BE2C (cell line): ENCODE measurements around the gene CAMK1D.

Experiments
- DNase-seq: peaks from one replicate; pipeline ENCODE4 v3.0.0-alpha.2; 2020
- H3K27me3 ChIP-seq: fragments of 250-450 bp; sonication (Bioruptor Pico); 2 replicates; pipeline ENCODE4 v1.5.1; 2020; ENCODE audit warnings: mild to moderate bottlenecking
- H3K36me3 ChIP-seq: fragments of 250-450 bp; sonication (Bioruptor Pico); 2 replicates; pipeline ENCODE4 v1.5.1; 2020; ENCODE audit warnings: mild to moderate bottlenecking
- H3K4me1 ChIP-seq: fragments of 250-450 bp; sonication (Bioruptor Pico); 2 replicates; pipeline ENCODE4 v1.5.1; 2020
- H3K4me3 ChIP-seq: 2 replicates; pipeline ENCODE4 v1.5.1; 2011; ENCODE audit warnings: low read depth, low read length
- H3K9me3 ChIP-seq: fragments of 250-450 bp; sonication (Bioruptor Pico); 2 replicates; pipeline ENCODE4 v1.5.1; 2020
- TF ChIP-seq, protein P1 (sequence below): IDR thresholded peaks from 2 replicates; pipeline ENCODE4 v1.5.1; 2012; ENCODE audit warnings: mild to moderate bottlenecking, low read depth, low read length

The CAMK1D gene

DNA sequence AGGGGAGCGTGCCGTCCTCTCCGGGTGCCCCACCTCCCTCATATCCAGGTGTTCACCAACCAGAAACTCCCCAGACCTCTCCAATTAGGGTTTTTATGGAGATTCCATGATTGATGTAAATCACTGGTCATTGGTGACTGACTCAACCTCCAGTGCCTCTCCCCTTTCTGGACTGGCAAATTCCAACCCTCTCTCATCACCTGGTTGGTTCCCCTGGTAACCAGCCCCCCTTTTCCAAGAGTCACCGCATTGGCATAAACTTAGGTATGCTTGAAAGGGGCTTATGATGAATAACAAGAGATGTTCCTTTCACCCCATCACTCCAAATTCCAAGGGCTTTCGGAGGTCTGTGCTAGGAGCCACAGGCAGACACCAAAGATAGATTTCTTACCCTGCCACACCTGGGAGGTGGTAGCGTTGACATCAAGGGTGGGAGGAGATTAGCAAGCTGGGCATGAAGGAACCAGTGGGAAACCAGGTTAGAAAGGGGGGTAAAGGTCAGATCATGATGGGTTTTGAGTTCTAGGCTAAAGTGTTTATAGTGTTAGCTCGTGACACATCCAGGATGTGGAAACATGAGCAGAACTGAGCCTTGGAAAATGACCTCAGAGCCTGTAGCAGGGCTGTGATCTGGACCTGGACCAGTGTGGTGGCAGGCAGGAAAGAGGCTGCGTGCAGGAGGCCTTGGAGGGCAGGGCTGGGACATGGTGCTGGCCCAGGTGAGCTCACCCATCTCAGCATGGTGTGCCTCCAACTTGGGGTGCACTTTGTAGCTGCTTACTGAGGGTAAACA, 45.1 kb downstream of the CAMK1D start:
- Histone ChIP-seq H3K36me3 (no peaks in the 10 kb centered on the region), H3K4me1 (no peaks in the 10 kb centered on the region), H3K4me3 (no peak overlapping the region), H3K9me3 (no peaks in the 10 kb centered on the region), H3K27me3 (no peaks in the 10 kb centered on the region)
- TF ChIP-seq, protein P1, sequence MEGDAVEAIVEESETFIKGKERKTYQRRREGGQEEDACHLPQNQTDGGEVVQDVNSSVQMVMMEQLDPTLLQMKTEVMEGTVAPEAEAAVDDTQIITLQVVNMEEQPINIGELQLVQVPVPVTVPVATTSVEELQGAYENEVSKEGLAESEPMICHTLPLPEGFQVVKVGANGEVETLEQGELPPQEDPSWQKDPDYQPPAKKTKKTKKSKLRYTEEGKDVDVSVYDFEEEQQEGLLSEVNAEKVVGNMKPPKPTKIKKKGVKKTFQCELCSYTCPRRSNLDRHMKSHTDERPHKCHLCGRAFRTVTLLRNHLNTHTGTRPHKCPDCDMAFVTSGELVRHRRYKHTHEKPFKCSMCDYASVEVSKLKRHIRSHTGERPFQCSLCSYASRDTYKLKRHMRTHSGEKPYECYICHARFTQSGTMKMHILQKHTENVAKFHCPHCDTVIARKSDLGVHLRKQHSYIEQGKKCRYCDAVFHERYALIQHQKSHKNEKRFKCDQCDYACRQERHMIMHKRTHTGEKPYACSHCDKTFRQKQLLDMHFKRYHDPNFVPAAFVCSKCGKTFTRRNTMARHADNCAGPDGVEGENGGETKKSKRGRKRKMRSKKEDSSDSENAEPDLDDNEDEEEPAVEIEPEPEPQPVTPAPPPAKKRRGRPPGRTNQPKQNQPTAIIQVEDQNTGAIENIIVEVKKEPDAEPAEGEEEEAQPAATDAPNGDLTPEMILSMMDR, result no peak
- no peak for DNase-seq

- Histone ChIP-seq H3K4me1 (no peaks in the 10 kb centered on the region), H3K4me3 (no peak overlapping the region), H3K27me3 (no peaks in the 10 kb centered on the region), H3K9me3 (no peaks in the 10 kb centered on the region), H3K36me3 (no peaks in the 10 kb centered on the region)
- TF ChIP-seq, protein P1, result no peak
- no peak for DNase-seq
Measured at GRCh38 chr10:12396093-12396492, 46.7 kb downstream of the CAMK1D start.

- Histone ChIP-seq H3K4me3 (no peak overlapping the region), H3K9me3 (no peaks in the 10 kb centered on the region), H3K27me3 (no peaks in the 10 kb centered on the region), H3K36me3 (no peaks in the 10 kb centered on the region), H3K4me1 (no peaks in the 10 kb centered on the region)
- no peak for DNase-seq
- TF ChIP-seq, protein P1, result no peak
Measured at GRCh38 chr10:12396567-12396966, 47.2 kb downstream of the CAMK1D start.

DNA sequence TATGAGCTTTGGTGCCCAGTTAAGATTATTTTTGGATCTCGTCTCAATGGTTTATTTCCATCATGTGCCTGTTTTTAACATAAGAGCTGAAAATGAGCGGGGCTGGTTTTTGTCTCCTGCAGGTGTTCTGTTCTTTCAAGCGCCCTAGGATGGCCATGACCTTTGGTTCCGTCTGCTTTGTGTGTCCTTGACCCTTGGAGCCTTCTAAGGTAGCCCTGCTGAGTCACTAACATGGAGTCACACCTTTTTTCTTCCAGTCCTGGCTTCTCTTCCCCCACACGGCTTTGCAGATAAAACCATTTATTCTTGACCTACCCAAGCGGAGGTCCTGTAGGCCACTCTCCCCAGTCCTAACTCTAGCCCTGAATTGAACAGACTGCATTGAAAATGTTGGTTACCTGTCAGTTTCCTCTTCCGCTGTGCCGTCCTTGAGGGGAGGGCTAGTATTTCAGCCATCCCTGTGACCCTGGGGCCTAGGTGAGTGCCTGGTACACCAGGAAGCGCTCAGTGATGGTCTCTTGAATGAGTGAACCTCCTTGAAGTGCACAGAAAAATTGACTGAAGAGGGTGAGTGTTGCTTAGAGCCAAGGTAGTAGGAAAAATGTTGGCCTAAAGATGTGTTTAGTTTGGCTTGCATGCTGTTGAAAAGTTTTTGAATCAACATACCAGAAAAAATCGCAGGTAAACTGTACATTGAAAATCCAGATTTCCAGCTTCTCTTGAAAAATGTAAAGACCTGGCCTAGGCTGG, 48.0 kb downstream of the CAMK1D start:
- no peaks in the 10 kb centered on the region for H3K9me3 ChIP-seq
- no peaks in the 10 kb centered on the region for H3K4me1 ChIP-seq
- H3K36me3 ChIP-seq, result no peaks in the 10 kb centered on the region
- TF ChIP-seq, protein P1, result no peak
- H3K27me3 ChIP-seq, result no peaks in the 10 kb centered on the region
- no peak for DNase-seq
- H3K4me3 ChIP-seq, result no peak overlapping the region

DNA sequence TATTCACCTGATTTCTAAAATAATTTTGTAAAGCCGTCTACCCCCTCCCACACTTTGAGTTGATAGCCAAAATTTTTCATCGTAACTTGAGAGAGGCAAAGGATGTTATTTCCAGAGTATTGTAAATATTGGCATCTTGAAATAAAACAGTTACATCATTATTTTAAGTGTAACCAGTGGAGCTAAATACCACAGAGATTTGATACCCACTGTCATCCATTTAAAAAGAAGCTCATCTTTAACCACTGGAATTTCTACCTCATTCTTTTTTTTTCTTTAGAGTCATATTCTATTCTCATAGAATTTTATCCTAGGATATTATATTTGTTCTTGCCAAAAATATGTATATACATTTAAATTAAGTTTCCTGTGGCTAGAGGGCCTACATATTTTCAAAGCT, 48.6 kb downstream of the CAMK1D start:
- Histone ChIP-seq H3K9me3 (no peaks in the 10 kb centered on the region), H3K27me3 (no peaks in the 10 kb centered on the region), H3K4me3 (no peak overlapping the region), H3K36me3 (no peaks in the 10 kb centered on the region), H3K4me1 (no peaks in the 10 kb centered on the region)
- TF ChIP-seq, protein P1, result no peak
- no peak for DNase-seq
